PC-9 (cell line): ENCODE results near the gene LHFPL2. TPM values are rescaled to one million over a fixed set of nuclear protein-coding genes. Genes with fewer than 3 reads are reported as not detected.

Experiments used
- BruUV-seq: library from RNA; stranded (reverse); fragments of 400-500 nt; replicated peaks from 2 replicates; lab custom pipeline; 2021; lab: Mats Ljungman, UMichigan
- CTCF ChIA-PET: fragments of 300-600 bp; sonication (Branson Sonifier 250); formaldehyde crosslinking; loops from one replicate; lab custom pipeline; 2022; ENCODE audit warnings: antibody characterized with exemption; lab: Charles Lee
- POLR2A ChIA-PET: fragments of 300-600 bp; sonication (Branson Sonifier 250); formaldehyde crosslinking; loops from one replicate; lab custom pipeline; 2022; ENCODE audit warnings: antibody characterized with exemption; ENCODE audit not compliant: unreplicated experiment; lab: Charles Lee
- DNase-seq, 2 experiments: peaks; one replicate each; pipeline versions ENCODE4 v3.0.0 to v3.0.0-alpha.2; 2015 to 2022; ENCODE audit warnings: mixed read lengths in 1 of 2
- H2AFZ ChIP-seq: fragments of 200-600 bp; sonication (generic); 2 replicates; pipeline ENCODE4 v1.8.1; 2017; ENCODE audit warnings: antibody characterized with exemption
- H3F3A ChIP-seq: fragments of 200-600 bp; sonication (generic); 2 replicates; pipeline ENCODE4 v1.8.1; 2017; ENCODE audit warnings: antibody characterized with exemption, mild to moderate bottlenecking, low read depth; ENCODE audit not compliant: insufficient read depth
- H3K27ac ChIP-seq: fragments of 200-600 bp; sonication (generic); 2 replicates; pipeline ENCODE4 v1.6.1; 2016; ENCODE audit warnings: mixed run types
- H3K27me3 ChIP-seq: fragments of 200-600 bp; sonication (generic); 2 replicates; pipeline ENCODE4 v1.6.1; 2016; ENCODE audit warnings: low read depth, mixed run types; ENCODE audit not compliant: insufficient read depth
- H3K36me3 ChIP-seq: fragments of 200-600 bp; sonication (generic); 2 replicates; pipeline ENCODE4 v1.6.1; 2016; ENCODE audit warnings: low read depth, mixed run types
- H3K4me1 ChIP-seq: fragments of 200-600 bp; sonication (generic); replicated peaks from 2 replicates; pipeline ENCODE4 v1.6.1; 2016; ENCODE audit warnings: mixed run types; ENCODE audit not compliant: insufficient read depth
- H3K4me2 ChIP-seq: fragments of 200-600 bp; sonication (generic); 2 replicates; pipeline ENCODE4 v1.6.1; 2017; ENCODE audit warnings: mixed run types
- H3K4me3 ChIP-seq: fragments of 200-600 bp; sonication (generic); 2 replicates; pipeline ENCODE4 v1.6.1; 2016; ENCODE audit warnings: mixed run types
- H3K79me2 ChIP-seq: fragments of 200-600 bp; sonication (generic); 2 replicates; pipeline ENCODE4 v1.6.1; 2017; ENCODE audit warnings: low read depth, mixed run types
- H3K9me2 ChIP-seq: fragments of 200-600 bp; sonication (generic); 2 replicates; pipeline ENCODE4 v1.8.1; 2017; ENCODE audit warnings: mild to moderate bottlenecking; ENCODE audit not compliant: insufficient read depth
- H3K9me3 ChIP-seq: fragments of 200-600 bp; sonication (generic); 2 replicates; pipeline ENCODE4 v1.8.1; 2016; ENCODE audit warnings: low read depth; ENCODE audit not compliant: insufficient read depth
- H4K20me1 ChIP-seq: fragments of 200-600 bp; sonication (generic); 2 replicates; pipeline ENCODE4 v1.8.1; 2017; ENCODE audit not compliant: insufficient read depth
- CTCF ChIP-seq: fragments of 200-600 bp; sonication (generic); conservative IDR thresholded peaks from 2 replicates; pipeline ENCODE4 v1.6.1; 2017; ENCODE audit warnings: mixed run types, antibody characterized with exemption, mild to moderate bottlenecking, moderate library complexity
- EZH2 ChIP-seq: fragments of 200-600 bp; sonication (generic); IDR thresholded peaks from 2 replicates; pipeline ENCODE4 v1.8.0; 2017; ENCODE audit warnings: antibody characterized with exemption, low read depth
- intact Hi-C: fragments of 100-400 bp; cut with micrococcal nuclease; formaldehyde crosslinking; loops from one replicate; pipeline ENCODE4 v1.10.0; 2022; ENCODE audit not compliant: unreplicated experiment
- total RNA-seq: library from RNA; stranded (reverse); gene quantifications from 2 replicates; pipeline ENCODE4 v1.2.3, GENCODE V29; 2021

LHFPL2 gene
- total RNA-seq, 1 experiment from 2014 or later: 10.1 TPM

DNA sequence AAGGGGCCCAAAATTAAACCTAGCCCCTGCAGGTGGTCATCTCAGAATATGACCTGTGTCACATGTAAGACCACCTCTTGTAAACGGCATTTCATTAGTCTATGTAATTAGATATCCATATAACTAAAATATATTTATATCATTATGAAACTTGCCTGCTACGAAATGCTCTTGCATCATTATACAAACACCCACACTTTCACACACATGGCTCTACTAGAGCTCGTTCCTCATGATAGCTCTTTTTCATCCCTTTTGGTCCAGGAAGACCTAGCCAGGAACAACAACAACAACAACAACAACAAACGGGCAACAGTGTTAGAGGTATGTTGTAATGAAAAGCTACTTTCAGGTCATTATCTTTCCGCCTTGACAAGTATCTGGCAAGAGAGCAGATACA lies 58.6 kb downstream of the LHFPL2 start:
- Histone ChIP-seq H3K27ac (peak overlapping the region; percentile 95; the same call in 1 of the 2 replicates), H3K4me1 (peaks cover 78% of the 10 kb centered on the region), H3K9me2 (no peaks in the 10 kb centered on the region), H3K79me2 (peaks cover 61% of the 10 kb centered on the region), H3F3A (peaks cover 55% of the 10 kb centered on the region), H3K36me3 (0 out of 2 replicates have a peak, but pooled peaks cover 11% of the 10 kb centered on the region), H3K27me3 (no peaks in the 10 kb centered on the region), H2AFZ (no peak overlapping the region), H3K4me2 (no peak overlapping the region), H3K9me3 (no peaks in the 10 kb centered on the region), H4K20me1 (no peaks in the 10 kb centered on the region), H3K4me3 (no peak overlapping the region)
- ChIA-PET POLR2A (no interaction called here), CTCF (no interaction called here)
- no TSS peak for BruUV-seq
- DNase-seq: no peak
- TF ChIP-seq EZH2 (no peak), CTCF (no peak)
- intact Hi-C loops: loop anchor here (5.0 to 10.0 kb wide), 2 partner anchors 85 to 263 kb away; no protein-coding TSS in a partner anchor

DNA sequence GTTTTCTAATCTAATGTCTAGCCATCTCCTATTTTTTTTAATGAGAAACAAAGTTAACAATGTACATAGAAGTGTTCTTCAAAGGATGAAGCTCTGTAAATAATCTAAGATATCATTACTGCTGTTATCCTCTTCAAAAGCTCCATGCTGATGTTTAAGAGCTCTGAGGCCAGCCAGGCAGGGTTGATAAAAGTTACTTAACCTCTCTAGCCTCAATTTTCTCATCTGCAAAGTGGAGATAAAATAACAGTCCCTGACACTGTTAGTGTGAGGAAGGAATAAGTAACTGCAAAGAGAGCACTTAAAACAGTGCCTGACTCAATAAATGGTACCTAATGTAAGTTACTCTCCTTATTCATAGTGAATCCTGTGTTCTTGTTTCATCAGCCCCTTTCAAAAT lies 60.1 kb downstream of the LHFPL2 start:
- H3K4me3 ChIP-seq: no peak overlapping the region
- no peak overlapping the region for H3K27ac ChIP-seq
- H3K9me2 ChIP-seq: no peaks in the 10 kb centered on the region
- ChIA-PET POLR2A (no interaction called here), CTCF (no interaction called here)
- H3K4me2 ChIP-seq: no peak overlapping the region
- peaks cover 64% of the 10 kb centered on the region for H3K4me1 ChIP-seq
- H4K20me1 ChIP-seq: no peaks in the 10 kb centered on the region
- DNase-seq: no peak
- no peaks in the 10 kb centered on the region for H3K27me3 ChIP-seq
- TF ChIP-seq CTCF (no peak), EZH2 (no peak)
- H3K9me3 ChIP-seq: no peaks in the 10 kb centered on the region
- intact Hi-C loops: loop anchor here (5.0 kb wide), 1 partner anchor 261 kb away; no protein-coding TSS in a partner anchor
- 0 out of 2 replicates have a peak, but pooled peaks cover 11% of the 10 kb centered on the region for H3K36me3 ChIP-seq
- peaks cover 51% of the 10 kb centered on the region for H3K79me2 ChIP-seq
- no peak overlapping the region for H2AFZ ChIP-seq
- H3F3A ChIP-seq: peaks cover 44% of the 10 kb centered on the region
- no TSS peak for BruUV-seq

DNA sequence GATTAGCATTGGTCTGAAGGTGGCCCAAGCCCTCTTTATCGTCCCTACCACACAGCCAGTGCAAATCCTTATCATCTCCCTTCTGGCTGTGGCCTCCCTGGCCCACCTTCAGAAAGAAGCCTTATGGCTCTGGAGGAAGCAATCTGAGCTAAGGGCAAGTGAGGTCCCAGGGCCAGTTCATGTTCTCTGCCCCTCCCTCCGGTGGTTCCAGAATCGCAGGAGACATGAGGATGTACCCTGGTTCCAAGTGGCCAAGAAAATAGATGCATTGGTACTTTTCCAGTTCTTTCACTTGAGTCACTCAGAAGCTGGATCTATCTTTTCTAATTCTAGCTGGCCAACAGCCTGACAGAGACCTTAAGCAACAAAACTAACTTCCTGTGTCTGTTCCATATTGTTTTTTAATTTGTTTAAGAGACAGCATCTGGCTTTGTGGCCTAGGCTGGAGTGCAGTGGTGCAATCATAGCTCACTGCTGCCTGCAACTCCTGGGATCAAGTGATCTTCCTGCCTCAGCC lies 60.7 kb downstream of the LHFPL2 start:
- intact Hi-C loops: loop anchor here (5.0 kb wide), 1 partner anchor 261 kb away; no protein-coding TSS in a partner anchor
- Histone ChIP-seq H3K4me3 (no peak overlapping the region), H3K27me3 (no peaks in the 10 kb centered on the region), H3K27ac (peak overlapping the region; percentile 64; the same call in 1 of the 2 replicates), H2AFZ (no peak overlapping the region), H3K9me2 (no peaks in the 10 kb centered on the region), H3F3A (peaks cover 44% of the 10 kb centered on the region), H3K4me2 (no peak overlapping the region), H3K36me3 (0 out of 2 replicates have a peak, but pooled peaks cover 11% of the 10 kb centered on the region), H3K9me3 (no peaks in the 10 kb centered on the region), H3K79me2 (peaks cover 44% of the 10 kb centered on the region), H4K20me1 (no peaks in the 10 kb centered on the region), H3K4me1 (peaks cover 57% of the 10 kb centered on the region)
- POLR2A ChIA-PET: no interaction called here
- no TSS peak for BruUV-seq
- CTCF ChIA-PET: no interaction called here
- DNase-seq: no peak
- TF ChIP-seq CTCF (no peak), EZH2 (no peak)
